NCI-H187 (cell line): Measurements from ENCODE around the gene NINL.
A peak's percentile ranks its signal among the peaks of the same experiment; 100 is the strongest.

Source experiments
- DNase-seq, 2 experiments: peaks; one replicate each; lab custom pipeline; 2025; lab: John Stamatoyannopoulos, UW

The NINL gene

GRCh38 chr20:25407311-25408169 is 177.8 kb downstream of the NINL start, which contains the start of gene GINS1:
Gene GINS1, plus strand, starts transcription at chr20:25407673. Its CDS starts 148 bp downstream, at chr20:25407821.
- DNase-seq: peak; percentile 62 to 70
